HepG2 (cell line): Measurements from ENCODE around the gene CDK2. TPM values are rescaled to one million over a fixed set of nuclear protein-coding genes. Genes with fewer than 3 reads are reported as not detected.

Source experiments
- ATAC-seq: fragments of 200-7000 bp; cut with Tn5 transposase; 3 replicates; pipeline ENCODE4 v1.9.1; 2020; ENCODE audit warnings: mild to moderate bottlenecking, moderate library complexity
- BruUV-seq: library from RNA; stranded (reverse); fragments of 400-500 nt; replicated peaks from 2 replicates; lab custom pipeline; 2021; lab: Mats Ljungman, UMichigan
- CTCF ChIA-PET: fragments of 300-600 bp; formaldehyde crosslinking; extraction: SDS; loops from one replicate; lab custom pipeline; 2021; ENCODE audit warnings: low total read pairs, inconsistent platforms, low intra/inter-chr PET ratio; lab: Yijun Ruan, JAX
- POLR2A ChIA-PET: fragments of 350-600 bp; sonication (Branson Sonifier 250); formaldehyde crosslinking; loops from one replicate; lab custom pipeline; 2020; ENCODE audit warnings: antibody characterized with exemption, inconsistent platforms; lab: Yijun Ruan, JAX
- DNase-seq: peaks from one replicate; pipeline ENCODE4 v3.0.0-alpha.2; 2015; ENCODE audit warnings: low spot score
- FAIRE-seq: peaks from 3 replicates; lab custom pipeline; 2011; peaks lifted over from hg19 to GRCh38; lab: Jason Lieb, UNC
- H2AFZ ChIP-seq: one replicate; pipeline ENCODE4 v1.6.1; 2011; ENCODE audit warnings: low read length, inconsistent platforms
- H3K27ac ChIP-seq: fragments of 300-600 bp; 3 replicates; pipeline ENCODE4 v1.8.0; 2011; ENCODE audit warnings: mixed run types, mild to moderate bottlenecking, mixed read lengths, low read length, inconsistent platforms; ENCODE audit not compliant: insufficient read depth; ENCODE audit errors: extremely low read length
- H3K27me3 ChIP-seq, 2 experiments: fragments of 200-600 bp in 1 of 2; 2 replicates in 1 of 2; 3 replicates in 1 of 2; pipeline versions ENCODE4 v1.6.0 to v1.8.0; 2011; ENCODE audit warnings: low read length in 2 of 2, mild to moderate bottlenecking in 2 of 2, moderate library complexity in 2 of 2, inconsistent platforms in 1 of 2; ENCODE audit not compliant: insufficient read depth in 2 of 2, control insufficient read depth in 1 of 2
- H3K36me3 ChIP-seq, 2 experiments: fragments of 200-600 bp in 1 of 2; replicated peaks in 1 of 2; 2 replicates in 1 of 2; 3 replicates in 1 of 2; pipeline versions ENCODE4 v1.5.1 to v1.8.0; 2011; ENCODE audit warnings: low read length in 2 of 2, inconsistent platforms in 1 of 2; ENCODE audit not compliant: insufficient read depth in 2 of 2, control insufficient read depth in 1 of 2
- H3K4me1 ChIP-seq: 2 replicates; pipeline ENCODE4 v1.5.1; 2012; ENCODE audit warnings: low read length, inconsistent platforms; ENCODE audit not compliant: insufficient read depth
- H3K4me2 ChIP-seq: 2 replicates; pipeline ENCODE4 v1.6.0; 2011; ENCODE audit warnings: low read depth, low read length, inconsistent platforms
- H3K4me3 ChIP-seq, 3 experiments: fragments of 200-600 bp in 1 of 3; sonication (generic), shearing (Covaris generic) in 1 of 3; replicated peaks in 1 of 3; 2 replicates each; pipeline ENCODE4 v1.5.1; 2011 to 2016; ENCODE audit warnings: low read length in 3 of 3, inconsistent platforms in 2 of 3, low read depth in 2 of 3, mild to moderate bottlenecking in 2 of 3, control low read depth in 1 of 3, mixed read lengths in 1 of 3; ENCODE audit not compliant: insufficient read depth in 1 of 3
- H3K79me2 ChIP-seq: one replicate; pipeline ENCODE4 v1.6.1; 2011; ENCODE audit warnings: low read length, inconsistent platforms; ENCODE audit not compliant: insufficient read depth
- H3K9ac ChIP-seq: 2 replicates; pipeline ENCODE4 v1.6.0; 2011; ENCODE audit warnings: mild to moderate bottlenecking, low read depth, low read length, inconsistent platforms; ENCODE audit not compliant: insufficient read depth
- H3K9me3 ChIP-seq: 2 replicates; pipeline ENCODE4 v1.5.1; 2012; ENCODE audit warnings: mild to moderate bottlenecking, low read length
- H4K20me1 ChIP-seq: 2 replicates; pipeline ENCODE4 v1.6.0; 2011; ENCODE audit warnings: inconsistent platforms, mild to moderate bottlenecking, low read length, moderate library complexity; ENCODE audit not compliant: insufficient read depth
- CHD4 ChIP-seq: fragments of 200-600 bp; sonication (generic); IDR thresholded peaks from 2 replicates; pipeline ENCODE4 v1.7.0; 2017; ENCODE audit warnings: mild to moderate bottlenecking, low read length, borderline replicate concordance
- NFKB2 ChIP-seq: sonication (generic); formaldehyde crosslinking; IDR thresholded peaks from 2 replicates; pipeline ENCODE4 v1.4.0; 2020; ENCODE audit warnings: missing genetic modification reagents, borderline replicate concordance
- ZIK1 ChIP-seq: sonication (generic); formaldehyde crosslinking; IDR thresholded peaks from 2 replicates; pipeline ENCODE4 v1.5.0; 2020; ENCODE audit warnings: mild to moderate bottlenecking, low read depth, missing genetic modification reagents, borderline replicate concordance
- ZNF142 ChIP-seq: sonication (generic); formaldehyde crosslinking; IDR thresholded peaks from 2 replicates; pipeline ENCODE4 v1.4.0; 2020; ENCODE audit warnings: missing genetic modification reagents
- ZNF724P ChIP-seq: sonication (generic); formaldehyde crosslinking; IDR thresholded peaks from 2 replicates; pipeline ENCODE4 v1.8.0; 2022; ENCODE audit warnings: missing genetic modification reagents, borderline replicate concordance
- ZNF768 ChIP-seq: sonication (generic); formaldehyde crosslinking; IDR thresholded peaks from 2 replicates; pipeline ENCODE4 v1.4.0; 2020; ENCODE audit warnings: missing genetic modification reagents
- WGBS: methylation state at CpG from one replicate; pipeline ENCODE4 v1.1.6; 2017; ENCODE audit warnings: low lambda C conversion rate; 5-methylcytosine and 5-hydroxymethylcytosine counted together
- in situ Hi-C: cut with HindIII; loops from 2 replicates; pipeline ENCODE4 v1.10.0; 2017; ENCODE audit warnings: low pct_unique_long_range_greater_than_20kb; ENCODE audit not compliant: extremely low pct_ligation_motif_present
- intact Hi-C: fragments of 100-400 bp; cut with micrococcal nuclease; formaldehyde crosslinking; loops from one replicate; pipeline ENCODE4 v1.10.0; 2022; ENCODE audit not compliant: unreplicated experiment
- polyA plus RNA-seq, 8 experiments: library from polyadenylated mRNA; depleted of rRNA in 3 of 8; stranded (reverse) in 7 of 8; unstranded in 1 of 8; fragments of >200 nt; fragmentation: Illumina TruSeq in 4 of 8; extraction: Trizol in 4 of 8; gene quantifications; 2 replicates each; pipeline versions ENCODE4 v1.2.1 to v1.2.3, GENCODE V29; 2011 to 2016; ENCODE audit warnings: low read depth in 4 of 8, missing spikeins in 1 of 8, mixed read lengths in 1 of 8; ENCODE audit not compliant: insufficient read depth in 1 of 8
- total RNA-seq, 5 experiments: library from RNA; depleted of rRNA; stranded (reverse); fragments of >200 nt; fragmentation: Illumina TruSeq; extraction: Trizol; gene quantifications; 2 replicates each; pipeline ENCODE4 v1.2.3, GENCODE V29; 2016; ENCODE audit warnings: low read depth in 1 of 5
- TF ChIP-seq, protein P1 (sequence below): IDR thresholded peaks from 2 replicates; pipeline ENCODE4 v1.6.1; 2016; ENCODE audit warnings: missing compliant biosample characterization, missing genetic modification reagents, borderline replicate concordance
- TF ChIP-seq, protein P2 (sequence below): sonication (generic); IDR thresholded peaks from 2 replicates; pipeline ENCODE4 v1.6.1; 2016; ENCODE audit warnings: low read depth, borderline replicate concordance

CDK2 gene
- total and polyA plus RNA-seq, 2 of the 13 experiments (the other 11 are each of a cell fraction or from before 2014, with no cell fraction given): 47.5 to 52.6 TPM

- in situ Hi-C loops: no loop called here
- CTCF ChIA-PET: no interaction called here
- TF ChIP-seq, protein P1, sequence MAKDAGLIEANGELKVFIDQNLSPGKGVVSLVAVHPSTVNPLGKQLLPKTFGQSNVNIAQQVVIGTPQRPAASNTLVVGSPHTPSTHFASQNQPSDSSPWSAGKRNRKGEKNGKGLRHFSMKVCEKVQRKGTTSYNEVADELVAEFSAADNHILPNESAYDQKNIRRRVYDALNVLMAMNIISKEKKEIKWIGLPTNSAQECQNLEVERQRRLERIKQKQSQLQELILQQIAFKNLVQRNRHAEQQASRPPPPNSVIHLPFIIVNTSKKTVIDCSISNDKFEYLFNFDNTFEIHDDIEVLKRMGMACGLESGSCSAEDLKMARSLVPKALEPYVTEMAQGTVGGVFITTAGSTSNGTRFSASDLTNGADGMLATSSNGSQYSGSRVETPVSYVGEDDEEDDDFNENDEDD (CRISPR knock-in tag): no peak
- TF ChIP-seq NFKB2 (CRISPR knock-in tag): no peak
- TF ChIP-seq, protein P2, sequence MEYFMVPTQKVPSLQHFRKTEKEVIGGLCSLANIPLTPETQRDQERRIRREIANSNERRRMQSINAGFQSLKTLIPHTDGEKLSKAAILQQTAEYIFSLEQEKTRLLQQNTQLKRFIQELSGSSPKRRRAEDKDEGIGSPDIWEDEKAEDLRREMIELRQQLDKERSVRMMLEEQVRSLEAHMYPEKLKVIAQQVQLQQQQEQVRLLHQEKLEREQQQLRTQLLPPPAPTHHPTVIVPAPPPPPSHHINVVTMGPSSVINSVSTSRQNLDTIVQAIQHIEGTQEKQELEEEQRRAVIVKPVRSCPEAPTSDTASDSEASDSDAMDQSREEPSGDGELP: no peak
- TF ChIP-seq ZIK1: no peak
- TF ChIP-seq ZNF724P (CRISPR knock-in tag): no peak
- no peak for TF ChIP-seq CHD4
- no peak for TF ChIP-seq ZNF768
- no peak for TF ChIP-seq ZNF142
- TF ChIP-seq, all 625 proteins: peak for 0
- intact Hi-C loops: no loop called here
- Histone ChIP-seq H3K9ac (no peak overlapping the region), H3K27ac (no peak overlapping the region), H3K9me3 (no peaks in the 10 kb centered on the region), H3K36me3 (no peaks in the 10 kb centered on the region), H4K20me1 (no peaks in the 10 kb centered on the region), H3K79me2 (no peaks in the 10 kb centered on the region), H3K4me3 (no peak overlapping the region), H3K27me3 (no peaks in the 10 kb centered on the region), H3K4me2 (no peak overlapping the region), H3K4me1 (peaks cover 70% of the 10 kb centered on the region), H2AFZ (no peak overlapping the region)
- POLR2A ChIA-PET: no interaction called here
- WGBS: 98% methylated on average over 4 of the region's 4 CpGs
- no TSS peak for BruUV-seq
- no peak for ATAC-seq
- DNase-seq: no peak
- FAIRE-seq: no peak
These were observed 50.6 kb downstream of the CDK2 start for GRCh38 chr12:56017181-56017580.
